Adipocyte (in vitro differentiated cells): ENCODE measurements around the gene WIPF3.

Source experiments
- DNase-seq: peaks from one replicate; pipeline ENCODE4 v3.0.0-alpha.2; 2015; ENCODE audit warnings: low read depth
- H3K27me3 ChIP-seq: replicated peaks from 2 replicates; pipeline ENCODE4 v1.7.0; 2013; ENCODE audit warnings: mild to moderate bottlenecking, low read length, moderate library complexity; ENCODE audit not compliant: control insufficient read depth, insufficient read depth
- H3K36me3 ChIP-seq: 2 replicates; pipeline ENCODE4 v1.7.0; 2013; ENCODE audit warnings: low read length, mild to moderate bottlenecking, moderate library complexity; ENCODE audit not compliant: control insufficient read depth, insufficient read depth, severe bottlenecking
- H3K4me1 ChIP-seq: 2 replicates; pipeline ENCODE4 v1.7.0; 2013; ENCODE audit warnings: mild to moderate bottlenecking, low read length, moderate library complexity; ENCODE audit not compliant: control insufficient read depth, insufficient read depth
- H3K4me3 ChIP-seq: 2 replicates; pipeline ENCODE4 v1.7.0; 2013; ENCODE audit warnings: mild to moderate bottlenecking, low read length, moderate library complexity
- H3K9ac ChIP-seq: 2 replicates; pipeline ENCODE4 v1.7.0; 2013; ENCODE audit warnings: mild to moderate bottlenecking, low read length, moderate library complexity
- H3K9me3 ChIP-seq: 2 replicates; pipeline ENCODE4 v1.7.0; 2013; ENCODE audit warnings: mild to moderate bottlenecking, low read length, moderate library complexity; ENCODE audit not compliant: control insufficient read depth

The WIPF3 gene, protein sequence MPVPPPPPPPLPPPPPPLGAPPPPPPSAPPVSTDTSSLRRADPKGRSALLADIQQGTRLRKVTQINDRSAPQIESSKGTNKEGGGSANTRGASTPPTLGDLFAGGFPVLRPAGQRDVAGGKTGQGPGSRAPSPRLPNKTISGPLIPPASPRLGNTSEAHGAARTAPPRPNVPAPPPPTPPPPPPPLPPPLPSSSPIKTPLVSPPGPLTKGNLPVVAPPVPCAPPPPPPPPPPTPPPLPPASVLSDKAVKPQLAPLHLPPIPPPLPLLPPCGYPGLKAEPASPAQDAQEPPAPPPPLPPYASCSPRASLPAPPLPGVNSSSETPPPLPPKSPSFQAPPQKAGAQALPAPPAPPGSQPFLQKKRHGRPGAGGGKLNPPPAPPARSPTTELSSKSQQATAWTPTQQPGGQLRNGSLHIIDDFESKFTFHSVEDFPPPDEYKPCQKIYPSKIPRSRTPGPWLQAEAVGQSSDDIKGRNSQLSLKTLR

DNA sequence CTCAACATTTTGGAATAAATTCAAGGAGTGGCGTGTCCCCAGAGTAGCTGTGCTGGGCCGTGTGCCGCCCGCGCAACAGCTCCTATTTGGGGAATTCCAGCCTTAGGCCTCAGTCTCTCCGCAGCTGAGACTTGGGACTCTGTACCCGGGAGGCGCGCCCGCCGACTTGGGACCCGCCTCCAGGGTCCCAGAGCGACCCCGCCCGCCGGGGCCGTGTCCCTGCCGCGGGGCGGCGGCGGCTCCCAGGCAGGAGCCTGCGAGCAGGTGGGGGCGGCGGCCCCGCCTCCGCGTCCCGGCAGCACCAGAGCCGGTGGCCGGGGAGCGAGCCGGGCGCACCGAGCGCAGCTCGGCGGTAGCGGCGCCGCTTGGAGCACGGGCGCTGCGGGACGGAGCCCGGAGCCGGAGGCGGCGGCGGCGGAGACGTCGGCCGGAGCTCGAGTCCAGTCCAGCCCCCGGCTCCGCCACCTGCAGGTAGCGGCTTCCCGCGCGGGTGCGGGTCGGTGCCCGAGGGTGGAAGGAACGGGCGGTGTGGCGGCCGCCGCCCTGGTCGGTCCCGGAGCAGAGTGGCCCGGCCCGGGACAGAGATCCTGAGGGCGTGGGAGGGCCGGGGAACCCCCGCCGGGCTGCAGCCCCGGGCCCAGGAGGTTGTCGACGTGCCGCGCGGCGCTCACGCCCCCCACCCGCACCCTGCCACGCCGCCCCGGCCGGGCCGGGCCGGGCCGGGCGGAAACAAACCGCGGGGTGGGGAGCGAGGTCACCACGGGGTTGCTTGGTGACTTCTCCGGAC lies at the start of gene WIPF3:
Gene WIPF3 (plus strand): TSS at position 301 of the 787 bp plus-strand sequence. CDS start 28,217 bp downstream, outside the sequence.
- Histone ChIP-seq H3K4me1 (no peaks in the 10 kb centered on the region), H3K27me3 (peaks cover 65% of the 10 kb centered on the region), H3K9me3 (peaks cover 3% of the 10 kb centered on the region), H3K4me3 (peak within 1 kb of the TSS; percentile 72), H3K36me3 (no peaks in the 10 kb centered on the region), H3K9ac (no peak within 1 kb of the TSS)
- peak; percentile 6 for DNase-seq

DNA sequence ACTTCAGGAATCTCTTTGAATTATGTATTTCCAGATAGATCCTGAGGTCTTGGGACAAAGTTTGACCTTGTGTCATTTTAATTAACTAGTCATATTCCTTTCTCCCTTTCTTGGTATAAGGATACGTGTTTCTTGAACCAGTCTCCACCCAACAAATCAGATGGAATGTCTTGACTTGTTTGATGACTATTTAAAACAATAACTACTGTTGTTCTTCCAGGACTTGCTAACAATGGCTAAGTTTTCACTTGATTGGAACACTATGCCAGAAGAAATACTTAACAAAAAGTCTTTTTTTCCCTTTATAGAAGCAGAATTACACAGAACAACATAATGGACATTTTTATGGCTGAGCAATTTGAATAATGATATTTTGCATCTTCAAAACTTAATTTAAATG lies 43.0 kb upstream of the WIPF3 start:
- Histone ChIP-seq H3K4me1 (no peaks in the 10 kb centered on the region), H3K4me3 (no peak overlapping the region), H3K36me3 (no peaks in the 10 kb centered on the region), H3K27me3 (peaks cover 19% of the 10 kb centered on the region), H3K9ac (no peak overlapping the region), H3K9me3 (no peaks in the 10 kb centered on the region)
- DNase-seq: no peak

DNA sequence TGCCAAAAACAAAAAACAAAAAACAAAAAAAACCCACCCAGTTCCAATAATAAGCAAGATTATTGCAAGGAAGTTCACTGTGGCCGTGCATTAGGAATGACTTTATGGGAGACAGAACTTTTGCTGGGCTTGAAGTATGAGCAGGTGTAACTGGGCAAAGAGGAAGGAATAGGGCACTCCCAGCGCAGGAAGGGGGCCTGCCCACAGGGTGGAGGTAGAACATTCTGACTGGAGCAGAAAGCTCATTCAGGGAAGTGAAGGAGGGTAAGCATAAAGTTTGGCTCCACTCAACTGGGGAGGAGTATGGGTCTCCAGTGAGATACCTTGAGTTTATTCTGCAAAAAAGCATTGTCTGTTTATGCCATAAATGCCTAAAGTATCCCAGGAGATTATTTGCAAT lies 42.1 kb upstream of the WIPF3 start:
- Histone ChIP-seq H3K36me3 (no peaks in the 10 kb centered on the region), H3K9me3 (no peaks in the 10 kb centered on the region), H3K27me3 (peaks cover 19% of the 10 kb centered on the region), H3K4me3 (no peak overlapping the region), H3K4me1 (no peaks in the 10 kb centered on the region), H3K9ac (no peak overlapping the region)
- no peak for DNase-seq

DNA sequence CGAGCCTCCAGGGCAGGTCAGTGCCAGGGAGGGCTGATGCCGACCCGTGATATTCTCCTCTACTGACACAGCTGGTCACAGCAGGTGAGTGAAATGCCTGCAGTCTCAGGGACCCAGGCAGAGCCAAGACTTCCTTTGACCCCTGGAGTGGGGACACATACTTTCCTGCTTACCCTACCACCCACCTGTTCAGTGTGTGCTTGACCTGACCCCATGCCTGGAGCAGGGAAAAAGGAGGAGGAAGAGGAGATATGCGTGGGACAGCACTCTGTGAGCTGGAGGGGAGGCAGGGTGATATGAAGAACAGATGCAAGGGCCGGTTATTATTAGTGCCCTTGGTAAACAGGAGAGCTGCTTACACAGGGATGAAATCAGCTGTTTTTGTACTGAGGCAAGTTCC lies 40.8 kb upstream of the WIPF3 start:
- no peak overlapping the region for H3K4me3 ChIP-seq
- H3K9me3 ChIP-seq: no peaks in the 10 kb centered on the region
- peaks cover 19% of the 10 kb centered on the region for H3K27me3 ChIP-seq
- no peaks in the 10 kb centered on the region for H3K4me1 ChIP-seq
- no peaks in the 10 kb centered on the region for H3K36me3 ChIP-seq
- no peak overlapping the region for H3K9ac ChIP-seq
- no peak for DNase-seq

DNA sequence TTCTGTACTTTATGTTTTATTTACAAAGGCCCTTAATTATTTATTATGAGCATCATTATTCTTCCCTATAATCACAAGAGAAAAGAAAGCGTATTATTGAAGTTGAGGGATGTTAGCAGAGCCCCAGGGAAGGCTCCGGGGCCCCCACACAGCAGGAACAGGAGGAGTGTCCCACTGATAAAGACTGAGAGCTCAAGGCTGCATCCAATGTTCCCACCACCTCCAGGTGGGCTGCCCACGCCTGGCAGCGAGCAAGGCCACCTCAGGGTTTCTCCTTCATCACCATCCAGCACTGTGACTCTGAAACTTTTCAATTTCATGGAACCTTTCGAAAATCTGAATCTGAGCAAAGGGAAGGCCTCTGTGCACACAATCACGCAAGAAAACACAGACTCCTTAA lies 35.9 kb upstream of the WIPF3 start:
- Histone ChIP-seq H3K9me3 (peaks cover 3% of the 10 kb centered on the region), H3K4me3 (no peak overlapping the region), H3K27me3 (peaks cover 13% of the 10 kb centered on the region), H3K9ac (no peak overlapping the region), H3K36me3 (no peaks in the 10 kb centered on the region), H3K4me1 (no peaks in the 10 kb centered on the region)
- no peak for DNase-seq

DNA sequence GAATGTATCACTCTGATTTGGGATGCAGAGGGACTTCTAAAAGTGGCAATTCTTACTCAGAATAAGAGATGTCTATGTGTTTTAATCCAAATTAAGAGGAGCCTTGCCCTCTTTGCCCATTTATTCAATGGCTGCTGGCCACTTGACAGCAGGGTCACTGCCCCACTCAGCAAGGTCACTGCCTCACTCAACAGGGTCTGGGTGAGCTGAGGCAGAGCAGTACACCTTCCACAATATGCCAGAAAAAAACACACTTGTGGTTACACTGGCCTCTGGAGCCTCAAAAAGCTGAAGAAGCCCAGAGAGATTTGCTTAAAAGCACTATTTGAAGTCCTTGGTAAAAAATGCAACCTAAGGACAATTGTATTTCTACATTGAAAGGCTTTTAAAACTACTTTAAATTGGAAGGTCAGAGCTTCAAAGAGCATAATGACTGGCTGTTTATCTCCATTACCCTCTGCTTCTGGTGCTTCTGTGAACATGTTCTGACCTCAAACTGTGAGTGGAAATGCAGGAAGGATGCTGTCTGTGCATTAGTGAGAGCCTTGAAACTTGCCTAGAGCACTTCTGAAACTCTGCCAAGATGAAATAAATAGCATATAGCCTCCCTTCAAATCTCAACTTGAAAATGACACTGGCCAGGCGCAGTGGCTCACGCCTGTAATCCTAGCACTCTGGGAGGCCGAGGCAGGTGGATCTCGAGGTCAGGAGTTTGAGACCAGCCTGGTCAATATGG lies 35.1 kb upstream of the WIPF3 start:
- peaks cover 3% of the 10 kb centered on the region for H3K9me3 ChIP-seq
- no peaks in the 10 kb centered on the region for H3K4me1 ChIP-seq
- no peaks in the 10 kb centered on the region for H3K36me3 ChIP-seq
- no peak overlapping the region for H3K9ac ChIP-seq
- no peak overlapping the region for H3K4me3 ChIP-seq
- DNase-seq: no peak
- peaks cover 13% of the 10 kb centered on the region for H3K27me3 ChIP-seq

DNA sequence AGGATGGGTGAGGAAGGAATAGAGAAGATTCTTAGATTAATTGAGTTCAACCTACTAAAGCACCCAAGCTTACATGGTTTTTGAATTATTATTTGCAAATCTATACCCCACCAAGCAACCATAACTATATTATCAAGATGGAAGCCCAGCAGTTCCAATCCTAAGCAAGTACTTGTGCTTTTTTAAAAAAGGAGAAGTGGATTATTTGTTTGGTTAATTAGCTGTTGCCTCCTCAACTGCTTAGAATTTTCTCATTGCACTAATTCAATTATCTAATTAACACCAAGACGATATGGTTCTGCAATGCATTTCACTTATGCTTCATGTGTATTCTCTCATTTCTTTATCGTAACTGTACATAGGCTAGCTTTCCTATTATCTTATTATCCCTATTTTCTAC lies 27.3 kb upstream of the WIPF3 start:
- DNase-seq: no peak
- H3K9ac ChIP-seq: no peak overlapping the region
- H3K4me3 ChIP-seq: no peak overlapping the region
- no peaks in the 10 kb centered on the region for H3K36me3 ChIP-seq
- H3K27me3 ChIP-seq: peaks cover 39% of the 10 kb centered on the region
- peaks cover 20% of the 10 kb centered on the region for H3K9me3 ChIP-seq
- no peaks in the 10 kb centered on the region for H3K4me1 ChIP-seq

DNA sequence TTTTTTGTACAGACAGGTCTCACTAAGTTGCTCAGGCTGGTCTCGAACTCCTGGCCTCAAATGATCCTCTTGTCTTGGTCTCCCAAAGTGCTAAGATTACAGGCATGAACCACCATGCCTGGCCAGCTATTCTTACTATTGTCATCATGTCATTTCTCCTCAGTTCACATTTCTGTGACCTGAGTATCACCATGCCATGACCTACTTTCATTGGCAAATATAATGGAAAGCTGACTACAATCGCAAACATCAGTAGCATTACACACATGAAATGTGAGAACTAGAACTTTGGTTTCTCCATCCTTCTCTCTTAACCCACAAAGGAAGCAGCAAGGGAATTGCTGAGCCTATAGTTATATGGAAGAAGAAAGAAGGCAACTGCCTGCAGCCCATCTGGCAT lies 26.0 kb upstream of the WIPF3 start:
- Histone ChIP-seq H3K36me3 (no peaks in the 10 kb centered on the region), H3K9ac (no peak overlapping the region), H3K4me1 (no peaks in the 10 kb centered on the region), H3K27me3 (peaks cover 35% of the 10 kb centered on the region), H3K9me3 (peaks cover 17% of the 10 kb centered on the region), H3K4me3 (no peak overlapping the region)
- DNase-seq: no peak

DNA sequence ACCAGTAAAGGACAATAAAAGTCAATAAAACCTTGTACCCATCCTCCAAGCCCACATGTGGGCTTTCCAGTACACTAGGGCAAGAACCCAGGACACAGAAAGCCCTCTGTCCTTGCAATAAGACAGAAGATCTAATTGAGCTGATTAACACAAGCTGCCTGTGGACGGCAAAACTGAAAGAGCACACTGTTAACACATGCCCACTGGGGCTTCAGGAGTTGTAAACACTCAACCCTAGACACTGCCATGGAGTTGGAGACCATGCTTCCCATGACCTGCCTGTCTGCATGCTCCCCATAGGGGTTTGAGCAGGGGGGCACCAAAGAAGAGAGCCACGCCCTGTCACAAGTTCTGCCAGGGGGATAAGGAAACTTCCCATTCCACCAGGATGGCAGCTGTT lies 22.6 kb upstream of the WIPF3 start:
- no peak for DNase-seq
- no peaks in the 10 kb centered on the region for H3K36me3 ChIP-seq
- peaks cover 8% of the 10 kb centered on the region for H3K27me3 ChIP-seq
- H3K9ac ChIP-seq: no peak overlapping the region
- no peaks in the 10 kb centered on the region for H3K4me1 ChIP-seq
- H3K9me3 ChIP-seq: peaks cover 12% of the 10 kb centered on the region
- H3K4me3 ChIP-seq: no peak overlapping the region

DNA sequence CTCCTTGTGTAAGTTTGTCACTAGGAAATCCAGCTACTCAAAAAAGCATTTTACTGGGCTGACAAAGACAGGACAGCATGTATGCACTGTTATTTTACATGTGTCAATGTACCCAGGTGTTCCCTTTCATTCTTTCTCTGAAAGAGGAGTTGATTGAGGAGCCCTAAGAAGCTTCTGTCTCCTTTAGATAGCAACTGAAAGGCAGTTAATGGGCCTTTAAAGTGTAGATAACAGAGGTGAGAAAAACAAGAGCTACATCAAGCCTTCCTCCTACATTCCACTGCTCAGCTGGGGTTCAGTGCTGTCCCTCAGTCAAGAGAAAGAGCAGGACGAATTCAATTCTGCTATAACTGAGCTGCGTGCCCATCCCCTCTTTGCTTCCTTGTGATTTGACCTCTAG lies 12.8 kb upstream of the WIPF3 start:
- no peaks in the 10 kb centered on the region for H3K27me3 ChIP-seq
- H3K9ac ChIP-seq: no peak overlapping the region
- H3K4me1 ChIP-seq: no peaks in the 10 kb centered on the region
- DNase-seq: no peak
- H3K9me3 ChIP-seq: no peaks in the 10 kb centered on the region
- H3K36me3 ChIP-seq: no peaks in the 10 kb centered on the region
- no peak overlapping the region for H3K4me3 ChIP-seq
